Fibroblast of villous mesenchyme (primary cell): ENCODE measurements around the gene TCF7L2. TPM values are rescaled to one million over a fixed set of nuclear protein-coding genes. Genes with fewer than 3 reads are reported as not detected.

Source experiments
- DNase-seq: peaks from one replicate; pipeline ENCODE4 v3.0.0-alpha.2; 2010; ENCODE audit warnings: low read depth
- H3K4me3 ChIP-seq: 2 replicates; pipeline ENCODE4 v1.5.1; 2011; ENCODE audit warnings: low read depth, mild to moderate bottlenecking, low read length
- total RNA-seq: library from RNA; depleted of rRNA; stranded (reverse); fragments of >200 nt; gene quantifications from 2 replicates; pipeline ENCODE4 v1.2.3, GENCODE V29; 2012
- TF ChIP-seq, protein P1 (sequence below): IDR thresholded peaks from 2 replicates; pipeline ENCODE4 v1.5.1; 2012; ENCODE audit warnings: low read depth, mild to moderate bottlenecking, low read length; ENCODE audit not compliant: insufficient read depth

Gene TCF7L2
- total RNA-seq, 1 donor: 12.5 TPM

DNA sequence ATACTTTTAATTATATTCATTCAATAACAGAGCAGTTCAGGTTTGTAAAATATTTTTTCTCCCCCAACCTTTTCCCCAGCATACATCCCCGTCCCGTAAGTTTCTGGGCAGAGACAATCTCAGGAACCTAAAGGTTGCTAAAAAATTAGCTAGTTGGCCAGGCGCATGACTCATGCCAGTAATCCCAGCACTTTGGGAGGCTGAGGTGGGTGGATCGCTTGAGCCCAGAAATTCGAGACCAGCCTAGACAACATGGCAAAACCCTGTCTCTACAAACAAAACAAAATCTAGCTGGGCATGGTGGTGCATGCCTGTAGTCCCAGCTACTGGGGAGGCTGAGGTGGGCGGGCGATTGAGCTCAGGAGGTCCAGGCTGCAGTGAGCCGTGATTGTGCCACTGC lies 40.2 kb downstream of the TCF7L2 start:
- no peak for DNase-seq

DNA sequence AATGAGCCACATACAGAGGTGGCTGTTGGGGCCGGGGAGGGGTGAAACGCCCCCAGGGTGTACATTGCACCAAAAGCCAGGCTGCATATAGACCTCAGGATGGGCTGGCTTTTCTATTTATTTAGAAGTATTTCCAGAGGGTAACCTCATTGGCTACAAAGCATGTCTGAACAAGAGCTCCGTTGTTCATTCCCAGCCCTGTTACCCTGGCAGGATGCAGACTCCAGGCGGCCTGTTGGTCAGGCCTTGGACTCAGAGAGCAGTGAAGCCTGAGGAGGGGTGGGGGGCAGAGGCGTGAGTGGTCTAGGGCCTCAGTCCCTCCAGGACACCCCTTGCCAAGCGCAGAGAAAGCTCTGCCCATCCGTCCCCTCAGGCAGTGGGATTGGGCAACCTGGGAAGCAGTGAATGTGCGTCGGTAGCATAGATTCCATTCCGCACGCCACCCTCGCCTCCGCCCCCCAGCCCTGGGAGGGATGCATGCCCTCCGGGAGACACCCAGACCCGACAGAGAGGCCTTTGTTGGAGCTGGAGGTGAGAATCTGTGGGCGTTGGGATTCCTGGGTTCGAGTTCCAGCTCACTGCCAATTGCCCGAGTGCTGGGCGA lies 41.9 kb downstream of the TCF7L2 start:
- TF ChIP-seq, protein P1, sequence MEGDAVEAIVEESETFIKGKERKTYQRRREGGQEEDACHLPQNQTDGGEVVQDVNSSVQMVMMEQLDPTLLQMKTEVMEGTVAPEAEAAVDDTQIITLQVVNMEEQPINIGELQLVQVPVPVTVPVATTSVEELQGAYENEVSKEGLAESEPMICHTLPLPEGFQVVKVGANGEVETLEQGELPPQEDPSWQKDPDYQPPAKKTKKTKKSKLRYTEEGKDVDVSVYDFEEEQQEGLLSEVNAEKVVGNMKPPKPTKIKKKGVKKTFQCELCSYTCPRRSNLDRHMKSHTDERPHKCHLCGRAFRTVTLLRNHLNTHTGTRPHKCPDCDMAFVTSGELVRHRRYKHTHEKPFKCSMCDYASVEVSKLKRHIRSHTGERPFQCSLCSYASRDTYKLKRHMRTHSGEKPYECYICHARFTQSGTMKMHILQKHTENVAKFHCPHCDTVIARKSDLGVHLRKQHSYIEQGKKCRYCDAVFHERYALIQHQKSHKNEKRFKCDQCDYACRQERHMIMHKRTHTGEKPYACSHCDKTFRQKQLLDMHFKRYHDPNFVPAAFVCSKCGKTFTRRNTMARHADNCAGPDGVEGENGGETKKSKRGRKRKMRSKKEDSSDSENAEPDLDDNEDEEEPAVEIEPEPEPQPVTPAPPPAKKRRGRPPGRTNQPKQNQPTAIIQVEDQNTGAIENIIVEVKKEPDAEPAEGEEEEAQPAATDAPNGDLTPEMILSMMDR: no peak
- H3K4me3 ChIP-seq: no peak overlapping the region
- no peak for DNase-seq

More for the DNA sequence above, 40.2 kb downstream of the TCF7L2 start:
- H3K4me3 ChIP-seq: no peak overlapping the region
- TF ChIP-seq, protein P1: no peak

DNA sequence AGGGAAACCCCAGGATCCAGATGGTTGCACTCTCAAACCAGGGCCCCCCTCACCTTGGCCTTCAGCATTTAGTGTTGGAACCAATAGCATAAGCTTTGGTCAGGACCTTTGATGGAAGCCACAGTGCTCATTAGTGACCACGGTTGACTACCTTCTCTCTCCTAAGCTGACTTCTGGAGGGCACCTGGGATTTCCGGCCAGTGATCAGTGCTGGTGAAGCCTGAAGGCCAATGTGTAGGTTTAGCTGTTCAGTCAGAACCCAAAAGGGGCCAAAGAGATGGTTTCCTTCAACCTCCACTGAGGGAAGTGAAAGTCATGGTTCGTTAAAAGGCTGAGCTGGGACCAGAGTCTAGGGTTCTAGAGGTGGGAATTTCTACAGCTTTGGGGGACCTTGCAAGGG lies 46.4 kb downstream of the TCF7L2 start:
- H3K4me3 ChIP-seq: no peak overlapping the region
- no peak for DNase-seq
- TF ChIP-seq, protein P1: no peak

DNA sequence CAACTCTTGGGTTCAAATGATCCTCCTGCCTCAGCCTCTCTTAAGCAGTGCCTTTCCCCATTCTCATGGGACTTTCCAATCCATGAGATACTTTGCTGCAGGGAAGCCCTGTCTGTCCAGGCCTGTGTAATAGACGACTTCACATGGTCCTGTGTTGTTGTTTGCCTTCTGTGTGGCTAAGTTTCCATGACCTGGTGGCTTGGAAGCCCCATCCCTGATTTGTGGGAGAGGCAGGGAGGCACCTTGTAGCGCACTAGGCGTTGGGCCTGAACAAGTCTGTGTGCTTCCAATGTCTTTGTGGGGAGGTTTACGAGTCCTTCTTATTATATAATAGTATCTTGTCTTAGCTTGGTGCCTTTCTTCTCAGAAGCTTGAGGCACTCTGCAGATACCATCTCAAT lies 49.1 kb downstream of the TCF7L2 start:
- H3K4me3 ChIP-seq: no peak overlapping the region
- TF ChIP-seq, protein P1: no peak
- no peak for DNase-seq

DNA sequence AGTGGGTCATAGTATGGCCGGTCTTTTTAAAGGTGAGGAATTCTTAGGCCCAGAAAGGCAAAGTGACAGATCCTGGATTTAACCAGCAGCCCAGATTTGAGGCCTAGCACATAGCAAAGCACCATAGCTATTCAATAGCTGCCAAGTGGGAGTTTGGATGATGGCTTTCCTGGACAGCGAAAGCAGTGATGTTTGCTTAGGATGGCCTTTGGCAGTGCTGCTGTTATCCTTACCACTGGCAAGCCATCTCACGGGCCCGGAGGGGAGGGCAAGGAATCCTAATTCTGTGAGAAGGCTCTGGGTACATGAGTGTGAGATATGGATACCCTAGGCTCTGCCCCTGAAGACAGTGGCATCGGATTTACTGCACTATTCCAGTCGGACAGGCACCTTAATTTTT lies 50.4 kb downstream of the TCF7L2 start:
- H3K4me3 ChIP-seq: no peak overlapping the region
- DNase-seq: no peak
- TF ChIP-seq, protein P1: no peak

DNA sequence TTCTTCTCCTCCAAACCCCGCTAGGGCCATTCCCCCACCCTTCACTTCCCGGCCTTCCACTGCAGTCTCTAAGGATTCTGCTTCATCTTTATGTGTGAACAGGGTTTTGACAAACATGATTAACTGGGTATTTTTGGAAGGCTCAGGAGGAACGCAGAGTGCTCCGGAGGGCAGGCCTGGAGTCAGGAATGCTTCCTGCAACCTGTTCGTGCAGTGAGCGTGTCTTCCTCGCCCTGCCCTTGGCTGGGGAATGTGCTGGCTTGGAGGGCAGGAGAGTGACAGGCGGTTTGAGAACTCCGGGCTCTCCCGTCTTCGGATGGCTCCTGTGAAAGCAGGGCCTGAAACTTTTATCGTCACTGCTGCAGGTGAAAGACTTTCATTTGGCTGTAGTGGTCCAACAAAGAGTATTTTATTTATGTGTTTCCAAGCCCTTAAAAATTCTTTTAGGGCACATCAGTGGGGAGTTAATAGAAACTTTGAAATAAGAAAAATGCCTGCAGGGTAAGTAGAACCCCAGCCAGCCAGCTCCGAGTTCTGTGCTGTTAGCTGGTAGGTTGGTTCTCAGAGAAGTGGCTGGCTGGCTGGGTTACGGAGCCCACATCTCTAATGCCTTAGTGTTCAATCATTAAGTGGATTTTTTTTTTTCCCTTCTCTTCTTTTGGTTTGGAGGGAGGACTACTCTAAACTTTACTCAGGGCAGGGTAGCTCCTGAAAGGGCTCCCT lies 51.0 kb downstream of the TCF7L2 start:
- DNase-seq: no peak
- no peak overlapping the region for H3K4me3 ChIP-seq
- TF ChIP-seq, protein P1: peak; percentile 12
